Kidney (tissue), 14 donors: ENCODE data around the gene GRIK3. TPM values are rescaled to one million over a fixed set of nuclear protein-coding genes. Genes with fewer than 3 reads are reported as not detected.

ENCODE experiments used
- DNase-seq, 5 donors: peaks; one replicate each; pipeline ENCODE4 v3.0.0-alpha.2; 2013 to 2020
- FAIRE-seq: peaks from 2 replicates; lab custom pipeline; 2012; peaks lifted over from hg19 to GRCh38; lab: Jason Lieb, UNC
- H3K27ac ChIP-seq, 2 donors: one replicate each; pipeline ENCODE4 v1.7.0; 2013; ENCODE audit warnings: low read depth in 2 of 2, low read length in 2 of 2, inconsistent platforms in 1 of 2
- H3K27me3 ChIP-seq: one replicate; pipeline ENCODE4 v1.7.1; 2013; ENCODE audit warnings: low read length, inconsistent platforms; ENCODE audit not compliant: control insufficient read depth, insufficient read depth
- H3K36me3 ChIP-seq, 3 donors: one replicate each; pipeline versions ENCODE4 v1.7.0 to v1.7.1; 2013; ENCODE audit warnings: low read length in 3 of 3, control low read depth in 1 of 3, inconsistent platforms in 1 of 3; ENCODE audit not compliant: insufficient read depth in 3 of 3, control insufficient read depth in 2 of 3
- H3K4me1 ChIP-seq, 3 donors: one replicate each; pipeline versions ENCODE4 v1.7.0 to v1.7.1; 2013; ENCODE audit warnings: low read length in 3 of 3, inconsistent platforms in 1 of 3, low read depth in 1 of 3; ENCODE audit not compliant: control insufficient read depth in 2 of 3, insufficient read depth in 2 of 3
- H3K4me3 ChIP-seq, 3 donors: one replicate each; pipeline versions ENCODE4 v1.7.0 to v1.8.1; 2013; ENCODE audit warnings: low read length in 3 of 3, control low read depth in 1 of 3, inconsistent platforms in 1 of 3
- H3K9ac ChIP-seq, 3 donors: one replicate each; pipeline versions ENCODE4 v1.7.0 to v1.7.1; 2013; ENCODE audit warnings: low read length in 3 of 3, control low read depth in 1 of 3, inconsistent platforms in 1 of 3
- H3K9me3 ChIP-seq, 3 donors: one replicate each; pipeline versions ENCODE4 v1.7.0 to v1.7.1; 2013; ENCODE audit warnings: low read length in 3 of 3, control low read depth in 1 of 3, inconsistent platforms in 1 of 3; ENCODE audit not compliant: control insufficient read depth in 2 of 3, insufficient read depth in 1 of 3
- CTCF ChIP-seq: IDR thresholded peaks from 3 replicates; pipeline ENCODE4 v1.5.1; 2012; ENCODE audit warnings: mild to moderate bottlenecking, moderate library complexity, borderline replicate concordance; ENCODE audit not compliant: insufficient read depth; ENCODE audit errors: extremely low read depth
- intact Hi-C: fragments of 100-400 bp; cut with DNase I; formaldehyde crosslinking; loops from one replicate; pipeline ENCODE4 v1.11.1; 2022
- polyA plus RNA-seq: library from polyadenylated mRNA; stranded (reverse); fragments of 350-450 nt; fragmentation: Illumina TruSeq; extraction: RNeasy Lipid Tissue Mini Kit (QIAGEN cat#74804); gene quantifications from one replicate; pipeline ENCODE4 v1.2.3, GENCODE V29; 2014; ENCODE audit warnings: low read depth, low replicate concordance; ENCODE audit not compliant: insufficient read depth
- total RNA-seq: library from RNA; stranded (reverse); fragmentation: NEBNext Ultra II Directional; extraction: Animal tissue kit (Norgen Biotek cat#: 25700); gene quantifications from one replicate; pipeline ENCODE4 v1.2.1, GENCODE V29; 2021
- donor health status: control.
- donor health status: control.
- donor health status: control.
- donor health status: control.
- donor health status: control.
- donor health status: DM: yes; HTN: yes; CAD: no.
- donor health status: Normal renal cell carcinoma (clear cell type).

The GRIK3 gene
- total and polyA plus RNA-seq, 2 donors from 2014 or later, result 0.06 to 0.38 TPM

GRCh38 chr1:36752891-36753361 lies 281.4 kb downstream of the GRIK3 start:
- no peak overlapping the region for H3K27ac ChIP-seq
- no peak overlapping the region for H3K4me3 ChIP-seq
- intact Hi-C loops, result no loop called here
- no peaks in the 10 kb centered on the region for H3K36me3 ChIP-seq
- no peaks in the 10 kb centered on the region for H3K4me1 ChIP-seq
- H3K9ac ChIP-seq, result no peak overlapping the region
- no peaks in the 10 kb centered on the region for H3K9me3 ChIP-seq
- no peak for FAIRE-seq
- no peaks in the 10 kb centered on the region for H3K27me3 ChIP-seq
- peak in 1 of 5 donors; percentile 51 for DNase-seq
- no peak for TF ChIP-seq CTCF

GRCh38 chr1:36752431-36752830 lies 281.9 kb downstream of the GRIK3 start:
- TF ChIP-seq CTCF, result no peak
- DNase-seq, result no peak

GRCh38 chr1:36751525-36751924 lies 282.8 kb downstream of the GRIK3 start:
- TF ChIP-seq CTCF, result no peak
- Histone ChIP-seq H3K9me3 (no peaks in the 10 kb centered on the region), H3K9ac (no peak overlapping the region), H3K4me1 (no peaks in the 10 kb centered on the region), H3K27me3 (no peaks in the 10 kb centered on the region), H3K4me3 (no peak overlapping the region), H3K36me3 (no peaks in the 10 kb centered on the region), H3K27ac (no peak overlapping the region)
- intact Hi-C loops, result no loop called here
- FAIRE-seq, result no peak
- DNase-seq, result no peak

More at GRCh38 chr1:36752431-36752830, 281.9 kb downstream of the GRIK3 start:
- no peaks in the 10 kb centered on the region for H3K9me3 ChIP-seq
- H3K9ac ChIP-seq, result no peak overlapping the region
- no peaks in the 10 kb centered on the region for H3K36me3 ChIP-seq
- intact Hi-C loops, result no loop called here
- H3K27ac ChIP-seq, result no peak overlapping the region
- H3K27me3 ChIP-seq, result no peaks in the 10 kb centered on the region
- H3K4me1 ChIP-seq, result no peaks in the 10 kb centered on the region
- no peak for FAIRE-seq
- H3K4me3 ChIP-seq, result no peak overlapping the region

GRCh38 chr1:36748466-36748865 lies 285.8 kb downstream of the GRIK3 start:
- intact Hi-C loops, result no loop called here
- H3K27me3 ChIP-seq, result no peaks in the 10 kb centered on the region
- peaks cover 0 to 5% (median 0%) of the 10 kb centered on the region in 3 donors for H3K9me3 ChIP-seq
- FAIRE-seq, result no peak
- no peak overlapping the region for H3K9ac ChIP-seq
- no peak overlapping the region for H3K27ac ChIP-seq
- no peak for TF ChIP-seq CTCF
- no peaks in the 10 kb centered on the region for H3K4me1 ChIP-seq
- no peak for DNase-seq
- no peaks in the 10 kb centered on the region for H3K36me3 ChIP-seq
- H3K4me3 ChIP-seq, result no peak overlapping the region
